ENCODE data around the gene FOXL3. TPM values are rescaled to one million over a fixed set of nuclear protein-coding genes. Genes with fewer than 3 reads are reported as not detected.
A peak's percentile ranks its signal among the peaks of the same experiment; 100 is the strongest.
"Not testable (repeated sequence)": the region's sequence is repeated elsewhere in the genome, so short reads cannot be mapped to it uniquely, and the experiment has no call there.

FOXL3 gene
- total RNA-seq (2022): not detected in 2 replicates
- Bru-seq, nascent RNA: not detected
- BruChase-seq, experiment 1, labeled RNA remaining after a 6-hour chase: not detected
- BruChase-seq, experiment 2, labeled RNA remaining after a 2-hour chase: not detected
- long read RNA-seq: 0 reads

GRCh38 chr7:289756-290553 is at the start of gene FOXL3:
FOXL3 (plus strand) TSS chr7:290170; CDS start chr7:290170, 0 bp downstream.
- TF ChIP-seq, protein P1, sequence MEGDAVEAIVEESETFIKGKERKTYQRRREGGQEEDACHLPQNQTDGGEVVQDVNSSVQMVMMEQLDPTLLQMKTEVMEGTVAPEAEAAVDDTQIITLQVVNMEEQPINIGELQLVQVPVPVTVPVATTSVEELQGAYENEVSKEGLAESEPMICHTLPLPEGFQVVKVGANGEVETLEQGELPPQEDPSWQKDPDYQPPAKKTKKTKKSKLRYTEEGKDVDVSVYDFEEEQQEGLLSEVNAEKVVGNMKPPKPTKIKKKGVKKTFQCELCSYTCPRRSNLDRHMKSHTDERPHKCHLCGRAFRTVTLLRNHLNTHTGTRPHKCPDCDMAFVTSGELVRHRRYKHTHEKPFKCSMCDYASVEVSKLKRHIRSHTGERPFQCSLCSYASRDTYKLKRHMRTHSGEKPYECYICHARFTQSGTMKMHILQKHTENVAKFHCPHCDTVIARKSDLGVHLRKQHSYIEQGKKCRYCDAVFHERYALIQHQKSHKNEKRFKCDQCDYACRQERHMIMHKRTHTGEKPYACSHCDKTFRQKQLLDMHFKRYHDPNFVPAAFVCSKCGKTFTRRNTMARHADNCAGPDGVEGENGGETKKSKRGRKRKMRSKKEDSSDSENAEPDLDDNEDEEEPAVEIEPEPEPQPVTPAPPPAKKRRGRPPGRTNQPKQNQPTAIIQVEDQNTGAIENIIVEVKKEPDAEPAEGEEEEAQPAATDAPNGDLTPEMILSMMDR (IDR thresholded peaks at IDR 0.05; ENCODE audit: unreplicated experiment): no peak
- BruUV-seq (replicated peaks): no TSS peak
- H3K4me3 Mint-ChIP-seq (ENCODE audit: unreplicated experiment): no peak within 1 kb of the TSS
- DNase-seq (ENCODE audit: unreplicated experiment): no peak
- H3K27me3 Mint-ChIP-seq (ENCODE audit: insufficient read depth, unreplicated experiment): peaks cover 39% of the 10 kb centered on the region
- ChIA-PET POLR2A (no interaction called here), CTCF (interaction anchor here (0.5 to 0.6 kb wide), 2 partner anchors 26 to 1044 kb away, joined by 3 to 4 read pairs; no protein-coding TSS in a partner anchor)
- H3K36me3 Mint-ChIP-seq (ENCODE audit: insufficient read depth, unreplicated experiment): no peaks in the 10 kb centered on the region
- H3K27ac Mint-ChIP-seq (ENCODE audit: low read depth, unreplicated experiment): no peak within 1 kb of the TSS
- H3K9me3 Mint-ChIP-seq (ENCODE audit: unreplicated experiment): no peaks in the 10 kb centered on the region
- intact Hi-C loops (cut with micrococcal nuclease): no loop called here
- no peaks in the 10 kb centered on the region for H3K4me1 Mint-ChIP-seq (ENCODE audit: insufficient read depth, unreplicated experiment)

DNA sequence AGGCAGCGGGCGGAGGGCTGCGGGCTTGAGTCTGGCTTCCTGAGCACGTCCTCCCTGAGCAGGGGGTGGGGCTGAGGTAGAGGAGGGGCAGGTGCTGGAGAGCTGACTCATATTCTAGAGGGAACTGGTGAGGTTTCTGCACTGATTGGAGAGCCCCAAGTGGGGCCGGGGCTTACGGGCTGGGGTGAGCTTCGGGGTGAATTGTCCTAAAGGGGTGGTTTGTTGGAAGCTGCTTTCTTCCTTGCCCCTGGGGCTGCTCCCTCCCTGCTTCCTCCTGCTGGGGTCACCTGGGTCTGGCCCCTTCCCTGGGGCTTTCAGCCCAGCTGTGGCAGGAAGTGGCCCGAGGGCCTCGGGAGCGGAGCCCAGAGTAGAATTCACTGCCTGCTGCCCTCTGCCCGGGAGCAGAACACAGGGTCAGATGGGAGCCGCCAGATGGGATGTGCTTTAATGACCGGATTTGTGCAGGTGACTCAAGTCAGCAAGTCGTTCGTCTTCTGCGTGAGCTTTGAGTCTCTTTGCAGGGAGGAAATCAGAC is 49.0 kb upstream of the FOXL3 start:
- H3K27me3 Mint-ChIP-seq (ENCODE audit: insufficient read depth, unreplicated experiment): no peaks in the 10 kb centered on the region
- intact Hi-C loops (cut with micrococcal nuclease): loop anchor here (5.0 kb wide), 1 partner anchor 49 kb away; the partner anchor contains the start of gene FAM20C
- ChIA-PET CTCF (interaction anchor here (1.4 kb wide), 1 partner anchor 25 kb away, joined by 3 read pairs; no protein-coding TSS in a partner anchor), POLR2A (no interaction called here)
- peak overlapping the region; percentile 7 for H3K4me3 Mint-ChIP-seq (ENCODE audit: unreplicated experiment)
- TF ChIP-seq, protein P1 (IDR thresholded peaks at IDR 0.05; ENCODE audit: unreplicated experiment): no peak
- H3K27ac Mint-ChIP-seq (ENCODE audit: low read depth, unreplicated experiment): no peak overlapping the region
- peak; percentile 73 for DNase-seq (ENCODE audit: unreplicated experiment)
- BruUV-seq (replicated peaks): no TSS peak
- H3K36me3 Mint-ChIP-seq (ENCODE audit: insufficient read depth, unreplicated experiment): peaks cover 6% of the 10 kb centered on the region
- peaks cover 7% of the 10 kb centered on the region for H3K4me1 Mint-ChIP-seq (ENCODE audit: insufficient read depth, unreplicated experiment)
- H3K9me3 Mint-ChIP-seq (ENCODE audit: unreplicated experiment): no peaks in the 10 kb centered on the region

- CTCF ChIA-PET: interaction anchor here (1.4 kb wide), 1 partner anchor 25 kb away, joined by 3 read pairs; no protein-coding TSS in a partner anchor
- TF ChIP-seq, protein P1 (IDR thresholded peaks at IDR 0.05; ENCODE audit: unreplicated experiment): no peak
- POLR2A ChIA-PET: no interaction called here
Measured at GRCh38 chr7:241513-241912, 48.5 kb upstream of the FOXL3 start.

DNA sequence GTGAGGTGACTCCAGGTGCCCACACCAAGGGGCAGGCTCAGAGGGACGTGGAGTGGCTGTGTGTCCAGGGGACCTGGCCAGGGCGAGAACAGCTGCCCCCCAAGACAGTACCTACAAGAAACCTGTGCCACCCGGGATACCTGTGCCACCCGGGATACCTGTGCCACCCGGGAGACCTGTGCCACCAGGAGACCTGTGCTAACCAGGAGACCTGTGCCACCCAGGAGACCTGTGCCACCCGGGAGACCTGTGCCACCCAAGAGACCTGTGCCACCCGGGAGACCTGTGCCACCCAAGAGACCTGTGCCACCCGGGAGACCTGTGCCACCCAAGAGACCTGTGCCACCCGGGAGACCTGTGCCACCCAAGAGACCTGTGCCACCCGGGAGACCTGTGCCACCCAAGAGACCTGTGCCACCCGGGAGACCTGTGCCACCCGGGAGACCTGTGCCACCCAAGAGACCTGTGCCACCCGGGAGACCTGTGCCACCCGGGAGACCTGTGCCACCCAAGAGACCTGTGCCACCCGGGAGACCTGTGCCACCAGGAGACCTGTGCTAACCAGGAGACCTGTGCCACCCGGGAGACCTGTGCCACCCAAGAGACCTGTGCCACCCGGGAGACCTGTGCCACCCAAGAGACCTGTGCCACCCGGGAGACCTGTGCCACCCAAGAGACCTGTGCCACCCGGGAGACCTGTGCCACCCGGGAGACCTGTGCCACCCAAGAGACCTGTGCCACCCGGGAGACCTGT is 47.0 kb upstream of the FOXL3 start:
- DNase-seq (ENCODE audit: unreplicated experiment); CTCF ChIA-PET: not testable (repeated sequence)
- intact Hi-C loops (cut with micrococcal nuclease): loop anchor here (5.0 kb wide), 1 partner anchor 51 kb away; the partner anchor contains the start of gene FAM20C

More at GRCh38 chr7:241513-241912, 48.5 kb upstream of the FOXL3 start:
- DNase-seq (ENCODE audit: unreplicated experiment): no peak
- H3K27me3 Mint-ChIP-seq (ENCODE audit: insufficient read depth, unreplicated experiment): no peaks in the 10 kb centered on the region
- intact Hi-C loops (cut with micrococcal nuclease): loop anchor here (5.0 kb wide), 1 partner anchor 49 kb away; the partner anchor contains the start of gene FAM20C
- H3K4me1 Mint-ChIP-seq (ENCODE audit: insufficient read depth, unreplicated experiment): peaks cover 7% of the 10 kb centered on the region
- no peak overlapping the region for H3K4me3 Mint-ChIP-seq (ENCODE audit: unreplicated experiment)
- peaks cover 7% of the 10 kb centered on the region for H3K36me3 Mint-ChIP-seq (ENCODE audit: insufficient read depth, unreplicated experiment)
- no peaks in the 10 kb centered on the region for H3K9me3 Mint-ChIP-seq (ENCODE audit: unreplicated experiment)
- BruUV-seq (replicated peaks): no TSS peak
- H3K27ac Mint-ChIP-seq (ENCODE audit: low read depth, unreplicated experiment): no peak overlapping the region

DNA sequence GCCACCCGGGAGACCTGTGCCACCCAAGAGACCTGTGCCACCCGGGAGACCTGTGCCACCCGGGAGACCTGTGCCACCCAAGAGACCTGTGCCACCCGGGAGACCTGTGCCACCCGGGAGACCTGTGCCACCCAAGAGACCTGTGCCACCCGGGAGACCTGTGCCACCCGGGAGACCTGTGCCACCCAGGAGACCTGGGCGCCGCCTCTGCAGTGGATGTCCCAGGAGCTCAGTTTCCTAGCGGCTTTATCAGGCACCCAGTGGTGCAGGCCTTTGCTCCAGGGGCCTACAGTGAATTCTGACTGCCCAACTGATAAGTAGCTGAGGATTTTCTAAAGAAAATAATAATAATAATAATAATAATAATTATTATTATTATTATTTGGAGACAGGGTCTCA is 46.4 kb upstream of the FOXL3 start:
- POLR2A ChIA-PET; H3K36me3 Mint-ChIP-seq (ENCODE audit: insufficient read depth, unreplicated experiment); BruUV-seq (replicated peaks); H3K9me3 Mint-ChIP-seq (ENCODE audit: unreplicated experiment); H3K27me3 Mint-ChIP-seq (ENCODE audit: insufficient read depth, unreplicated experiment); CTCF ChIA-PET; H3K4me1 Mint-ChIP-seq (ENCODE audit: insufficient read depth, unreplicated experiment); DNase-seq (ENCODE audit: unreplicated experiment); H3K4me3 Mint-ChIP-seq (ENCODE audit: unreplicated experiment); H3K27ac Mint-ChIP-seq (ENCODE audit: low read depth, unreplicated experiment): not testable (repeated sequence)
- intact Hi-C loops (cut with micrococcal nuclease): loop anchor here (5.0 kb wide), 1 partner anchor 51 kb away; the partner anchor contains the start of gene FAM20C

More for the DNA sequence above, 47.0 kb upstream of the FOXL3 start:
- H3K9me3 Mint-ChIP-seq (ENCODE audit: unreplicated experiment); H3K27ac Mint-ChIP-seq (ENCODE audit: low read depth, unreplicated experiment); H3K4me1 Mint-ChIP-seq (ENCODE audit: insufficient read depth, unreplicated experiment); BruUV-seq (replicated peaks); H3K4me3 Mint-ChIP-seq (ENCODE audit: unreplicated experiment); H3K36me3 Mint-ChIP-seq (ENCODE audit: insufficient read depth, unreplicated experiment); H3K27me3 Mint-ChIP-seq (ENCODE audit: insufficient read depth, unreplicated experiment); POLR2A ChIA-PET: not testable (repeated sequence)
